ENCODE data around the gene SH3PXD2B. TPM values are rescaled to one million over a fixed set of nuclear protein-coding genes. Genes with fewer than 3 reads are reported as not detected.
"Not testable (repeated sequence)": the region's sequence is repeated elsewhere in the genome, so short reads cannot be mapped to it uniquely, and the experiment has no call there.

The SH3PXD2B gene
- polyA plus RNA-seq, 1 donor = 27.8 TPM

DNA sequence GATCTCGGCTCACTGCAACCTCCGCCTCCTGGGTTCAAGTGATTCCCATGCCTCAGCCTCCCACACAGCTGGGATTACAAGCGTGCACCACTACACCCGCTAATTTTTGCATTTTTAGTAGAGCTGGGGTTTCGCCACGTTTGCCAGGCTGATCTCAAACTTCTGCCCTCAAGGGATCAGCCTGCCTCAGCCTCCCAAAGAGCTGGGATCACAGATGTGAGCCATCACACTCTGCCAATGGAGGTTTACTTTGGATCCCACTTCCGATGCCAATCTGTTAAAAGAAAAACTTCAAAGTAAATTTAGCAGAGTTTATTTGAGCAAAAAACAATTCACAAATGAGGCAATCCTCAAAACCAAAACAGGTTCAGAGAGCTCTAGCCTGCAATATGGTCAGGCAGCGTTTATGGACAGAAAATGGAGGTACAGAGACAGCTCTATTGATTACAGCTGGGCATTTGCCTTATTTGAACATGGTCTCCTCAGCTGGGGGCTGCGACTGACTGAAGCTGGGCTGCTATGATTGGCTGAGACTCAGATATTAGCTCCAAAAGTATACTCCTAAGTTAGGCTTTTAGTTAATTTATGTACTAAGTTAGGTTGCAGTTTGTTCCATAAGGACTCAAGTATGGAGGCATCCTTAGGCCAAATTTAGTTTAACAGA, 152.1 kb downstream of the SH3PXD2B start:
- DNase-seq (ENCODE audit: low read depth) = no peak

DNA sequence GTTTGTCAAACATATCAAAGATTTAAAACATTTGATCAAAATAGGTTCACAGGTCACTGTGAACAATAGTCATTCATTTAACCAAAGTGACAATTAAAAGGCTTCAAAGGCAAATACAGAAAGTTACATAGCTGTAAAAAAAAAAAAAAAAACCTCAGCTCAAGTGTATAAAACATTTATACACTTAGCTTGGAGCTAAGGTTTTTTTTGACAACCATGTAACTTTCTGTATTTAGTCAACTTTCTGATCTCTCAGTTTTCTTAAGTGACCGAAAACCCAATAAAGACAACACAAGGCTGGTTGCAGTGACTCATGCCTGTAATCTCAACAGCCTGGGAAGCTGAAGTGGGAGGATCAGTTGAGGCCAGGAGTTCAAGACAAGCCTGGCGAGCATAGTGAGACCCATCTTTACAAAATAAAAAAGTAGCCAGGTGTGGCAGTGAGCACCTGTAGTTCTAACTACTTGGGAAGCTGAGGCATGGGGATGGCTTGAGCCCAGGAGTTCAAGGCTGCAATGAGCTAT, 154.3 kb downstream of the SH3PXD2B start:
- DNase-seq (ENCODE audit: low read depth) = no peak

DNA sequence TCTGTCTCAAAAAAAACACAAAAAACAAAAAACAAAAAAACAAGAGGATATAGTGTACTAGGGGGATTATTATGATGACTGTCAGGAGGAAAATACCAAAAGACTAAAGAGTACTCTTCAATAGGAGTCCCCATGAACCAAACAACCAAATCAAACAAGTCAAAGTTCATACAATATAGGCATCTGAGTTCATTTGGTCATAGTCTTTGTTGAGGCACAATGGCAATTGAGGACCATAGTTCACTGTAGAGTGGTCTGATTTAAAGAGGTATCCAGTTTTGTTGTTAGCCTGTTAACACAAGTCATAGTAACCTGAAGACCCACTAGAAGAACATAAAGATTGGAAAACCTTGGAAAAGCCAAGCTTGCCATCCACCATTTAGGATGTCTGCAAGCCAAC, 159.5 kb downstream of the SH3PXD2B start:
- DNase-seq (ENCODE audit: low read depth) = no peak

DNA sequence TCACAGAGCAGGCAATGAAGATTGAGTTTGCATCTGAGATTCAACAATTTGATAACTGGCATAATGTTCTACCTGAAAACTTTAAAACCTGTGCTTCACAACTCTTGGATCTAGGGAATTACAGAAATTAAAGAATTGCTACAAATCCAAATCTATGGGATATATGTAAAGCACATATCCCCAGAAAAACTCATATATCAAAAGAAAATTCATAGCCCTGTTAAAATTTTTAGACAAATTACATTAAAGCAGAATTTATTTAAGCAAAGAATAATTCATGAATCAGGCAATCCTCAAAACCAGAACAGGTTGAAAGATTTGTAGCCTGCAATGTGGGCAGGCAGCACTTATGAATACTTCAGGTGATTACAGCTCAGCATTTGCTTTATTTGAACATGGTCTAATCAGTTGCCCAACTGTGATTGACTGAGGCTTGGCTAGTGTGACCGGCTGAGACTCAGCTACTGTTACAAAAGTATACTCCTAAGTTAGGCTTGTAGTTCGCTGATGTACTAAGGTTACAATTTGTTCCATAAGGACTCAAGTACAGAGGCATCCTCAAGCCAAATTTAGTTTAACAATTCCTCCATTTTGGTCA, 160.5 kb downstream of the SH3PXD2B start:
- DNase-seq (ENCODE audit: low read depth) = no peak

DNA sequence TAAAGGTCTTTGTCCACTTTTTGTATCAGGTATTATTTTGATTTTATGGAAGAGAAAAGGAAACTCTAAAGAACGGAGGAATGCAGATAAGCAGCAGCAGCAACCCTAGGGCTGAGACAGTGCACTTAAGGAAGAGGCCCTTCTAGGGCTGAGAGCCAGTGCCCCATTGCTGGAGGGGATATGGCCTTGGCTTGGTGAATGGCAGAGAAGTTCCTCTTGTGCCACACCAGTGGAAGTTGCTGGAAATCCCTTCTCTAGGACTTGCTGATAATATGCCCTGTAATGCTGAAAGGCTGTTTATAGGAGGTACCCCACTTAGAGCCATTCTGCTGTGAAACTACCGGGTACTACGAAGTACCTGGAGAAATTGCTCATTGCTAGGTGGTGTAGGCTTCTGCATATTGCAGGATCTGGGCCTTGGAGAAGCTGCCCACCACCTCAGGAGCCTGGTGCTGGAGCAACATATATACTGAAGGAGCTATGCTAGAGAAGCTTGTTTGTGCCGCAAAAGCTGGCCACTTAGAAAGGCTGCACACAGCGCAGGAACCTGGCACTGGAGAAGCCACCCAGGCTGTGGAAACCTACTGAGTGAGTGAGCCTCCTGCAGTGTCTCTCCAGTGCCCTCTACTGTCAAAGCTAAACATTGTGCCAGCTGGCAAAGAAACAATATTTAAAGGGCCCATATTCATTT, 161.1 kb downstream of the SH3PXD2B start:
- no peak for DNase-seq (ENCODE audit: low read depth)

DNA sequence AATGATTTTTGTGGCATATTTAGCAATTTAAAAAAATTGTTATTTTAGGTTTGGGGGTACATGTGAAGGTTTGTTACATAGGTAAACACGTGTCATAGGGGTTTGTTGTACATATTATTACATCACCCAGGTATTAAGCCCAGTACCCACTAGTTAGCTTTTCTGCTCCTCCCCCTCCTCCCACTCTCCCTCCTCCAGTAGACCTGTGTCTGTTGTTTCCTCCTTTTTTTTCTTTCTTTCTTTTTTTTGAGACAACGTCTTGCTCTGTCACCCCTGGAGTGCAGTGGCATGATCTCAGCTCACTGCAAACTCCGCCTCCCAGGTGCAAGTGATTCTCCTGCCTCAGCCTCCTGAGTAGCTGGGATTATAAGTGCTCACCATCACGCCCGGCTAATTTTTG, 162.5 kb downstream of the SH3PXD2B start:
- DNase-seq (ENCODE audit: low read depth) = not testable (repeated sequence)

DNA sequence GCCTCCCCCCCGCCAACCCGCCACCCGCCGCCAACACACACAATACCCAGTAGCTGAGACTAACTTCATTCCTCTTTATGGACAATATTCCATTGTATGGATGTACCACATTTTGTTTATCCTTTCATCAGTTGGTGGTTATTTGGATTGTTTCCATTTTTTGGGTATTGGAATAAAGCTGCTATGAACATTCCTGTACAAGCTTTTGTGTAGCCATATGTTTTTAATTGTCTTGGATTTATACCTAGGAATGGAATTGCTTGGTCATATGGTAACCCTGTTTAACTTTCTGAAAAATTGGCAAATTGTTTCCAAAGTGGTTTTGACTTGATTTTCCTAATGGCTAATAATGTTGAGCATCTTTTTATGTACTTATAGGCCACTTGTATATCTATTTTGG, 165.9 kb downstream of the SH3PXD2B start:
- no peak for DNase-seq (ENCODE audit: low read depth)

DNA sequence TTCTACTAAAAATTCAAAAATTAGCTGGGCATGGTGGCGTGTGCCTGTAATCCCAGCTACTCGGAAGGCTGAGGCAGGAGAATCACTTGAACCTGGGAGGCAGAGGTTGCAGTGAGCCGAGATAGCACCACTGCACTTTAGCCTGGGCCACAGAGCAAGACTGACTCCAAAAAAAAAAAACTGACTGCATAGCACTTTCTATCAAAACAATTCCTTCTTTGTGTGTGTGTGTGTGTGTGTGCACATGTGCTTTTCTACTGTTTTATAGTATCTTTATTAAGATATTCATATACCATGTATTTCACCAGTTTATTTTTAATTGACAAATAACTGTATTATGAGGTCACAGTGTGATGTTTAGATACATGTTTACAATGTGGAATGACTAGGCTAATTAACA, 167.2 kb downstream of the SH3PXD2B start:
- DNase-seq (ENCODE audit: low read depth) = not testable (repeated sequence)

DNA sequence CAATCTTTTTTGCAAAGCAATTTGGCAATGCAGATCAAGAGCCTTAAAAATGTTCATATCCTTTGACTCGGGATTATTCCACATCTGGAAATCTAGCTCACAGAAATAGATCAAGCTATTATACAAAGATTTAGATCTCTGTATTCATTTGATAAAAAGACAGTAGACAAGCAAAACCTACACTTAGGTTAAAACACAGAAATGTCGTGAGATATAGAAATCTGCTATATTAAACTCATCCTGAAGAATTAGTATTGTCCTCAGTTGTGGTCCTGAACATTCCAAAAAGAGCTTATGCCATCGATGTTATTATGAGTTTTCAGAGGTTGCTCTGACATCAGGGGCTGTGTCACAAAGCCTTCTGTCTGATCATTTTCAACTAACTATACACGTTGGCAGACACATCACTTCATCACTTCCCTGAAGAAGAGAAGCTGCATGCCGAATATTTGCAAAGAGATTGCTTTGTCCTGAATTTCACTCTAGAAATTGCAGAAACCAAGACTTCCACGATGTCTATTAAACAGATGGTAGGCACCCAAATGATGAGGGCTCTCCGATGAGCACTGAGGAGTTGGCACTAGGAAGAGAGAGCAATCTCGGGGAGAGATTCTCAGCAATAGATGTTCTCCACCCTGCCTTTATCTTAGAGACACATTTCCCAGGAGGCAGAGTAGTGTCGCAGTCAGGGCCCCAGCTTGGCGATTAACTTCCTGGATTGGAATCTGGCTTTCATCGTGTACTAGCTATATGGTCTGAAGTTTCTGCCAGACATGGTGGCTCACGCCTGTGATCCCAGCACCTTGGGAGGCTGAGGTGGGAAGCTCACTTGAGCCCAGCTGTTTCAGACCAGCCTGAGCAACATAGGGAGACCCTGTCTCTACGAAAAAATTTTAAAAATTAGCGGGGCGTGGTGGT, 168.8 kb downstream of the SH3PXD2B start:
- DNase-seq (ENCODE audit: low read depth) = no peak

DNA sequence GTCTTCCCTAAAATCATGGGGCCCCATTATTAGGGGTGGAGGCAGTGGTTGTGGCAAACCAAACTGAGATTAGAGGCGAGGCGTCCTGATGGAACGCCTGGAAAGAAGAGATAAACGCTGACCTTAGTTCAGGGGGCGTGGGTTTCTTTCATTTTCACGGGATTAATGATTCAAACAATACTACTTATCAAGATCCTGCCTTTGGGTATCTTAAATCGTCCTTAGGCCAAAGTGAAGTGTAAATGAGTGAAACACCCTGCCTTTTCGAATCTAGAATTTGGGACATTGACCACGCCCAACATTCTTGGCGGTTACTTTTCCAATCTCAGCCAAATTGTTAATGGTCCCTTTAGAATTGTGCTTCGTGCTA, 169.7 kb downstream of the SH3PXD2B start:
- no peak for DNase-seq (ENCODE audit: low read depth)

DNA sequence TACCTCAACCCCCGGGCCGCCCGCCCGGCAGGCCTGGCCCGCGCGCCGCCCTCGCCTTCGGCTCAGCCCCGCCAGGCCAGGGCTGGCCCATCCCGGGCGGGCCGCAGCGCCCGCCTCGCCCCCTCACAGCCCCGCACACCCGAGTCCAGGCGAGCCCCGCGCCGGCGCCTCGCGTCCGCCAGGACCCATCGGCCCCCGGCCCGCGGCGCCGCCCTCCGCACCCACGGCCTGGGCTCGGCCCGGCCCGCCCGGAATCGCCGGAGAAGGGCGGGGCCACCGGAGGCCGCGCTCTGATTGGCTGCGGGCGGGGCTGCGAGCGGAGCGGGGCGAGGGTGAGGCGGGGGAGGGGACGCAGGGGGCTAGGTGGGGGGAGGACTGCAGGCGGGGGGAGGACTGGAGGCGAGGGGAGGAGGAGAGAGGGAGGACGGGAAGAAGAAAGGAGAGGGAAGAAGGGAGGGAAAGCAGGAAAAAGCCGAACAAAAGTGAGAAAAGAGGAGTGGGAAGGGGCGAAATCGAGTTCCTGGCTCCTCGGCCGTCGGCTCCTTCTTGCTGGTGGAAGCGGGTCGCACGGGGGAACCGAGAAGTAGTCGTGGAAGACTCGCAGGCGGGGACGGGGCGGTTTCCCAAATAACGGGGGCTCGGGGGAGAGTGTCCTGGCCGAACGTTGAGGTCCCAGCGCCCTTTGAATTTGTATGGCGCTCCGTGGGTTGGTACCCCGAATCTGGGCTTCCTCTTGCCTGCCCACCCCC, 170.3 kb downstream of the SH3PXD2B start:
- no peak for DNase-seq (ENCODE audit: low read depth)

DNA sequence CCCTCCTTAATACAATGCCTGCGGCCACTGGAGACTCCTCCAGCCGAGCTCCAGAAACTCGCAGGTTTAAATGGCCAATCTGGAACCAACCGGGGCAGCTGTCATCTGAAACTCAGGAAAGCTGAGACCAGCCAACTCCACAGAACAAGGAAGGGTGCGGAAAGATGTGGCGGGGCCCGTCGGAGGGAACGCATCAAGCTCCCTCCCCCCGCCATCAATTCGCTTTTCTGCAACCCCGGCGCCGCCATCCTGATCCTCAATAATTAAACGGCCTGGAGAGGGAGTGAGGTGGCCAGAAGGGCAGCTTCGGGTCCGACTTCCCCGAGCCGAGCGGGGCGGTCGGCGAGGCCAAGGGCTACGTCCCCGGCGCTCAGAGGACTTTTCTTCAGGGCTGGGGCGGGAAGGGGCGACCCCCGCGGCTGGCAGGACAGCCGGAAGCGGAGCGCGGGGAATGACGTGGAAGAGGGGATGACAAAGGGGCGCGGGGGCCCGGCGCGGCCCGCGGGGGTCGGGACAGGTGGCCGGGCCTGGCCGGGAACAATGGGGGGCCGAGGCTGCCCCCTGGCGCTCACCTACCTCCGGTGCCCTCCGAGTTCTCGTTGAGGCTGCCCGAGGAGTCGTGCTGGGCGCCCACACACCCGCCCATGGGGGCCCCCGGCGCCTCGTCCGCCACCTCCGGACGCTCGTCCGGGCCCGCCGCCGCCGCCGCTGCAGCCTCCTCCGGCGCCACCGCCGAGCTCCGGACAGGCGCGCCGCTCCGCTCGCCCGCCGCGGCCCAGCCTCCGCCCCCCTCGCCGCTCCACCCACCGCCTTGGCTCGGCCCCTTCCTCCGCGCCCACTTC, 171.1 kb downstream of the SH3PXD2B start, which contains the start of gene UBTD2:
Gene UBTD2, minus strand, starts transcription at position 745 of the 842 bp plus-strand sequence. Its CDS starts 99 bp downstream, at position 646.
- no peak for DNase-seq (ENCODE audit: low read depth)

DNA sequence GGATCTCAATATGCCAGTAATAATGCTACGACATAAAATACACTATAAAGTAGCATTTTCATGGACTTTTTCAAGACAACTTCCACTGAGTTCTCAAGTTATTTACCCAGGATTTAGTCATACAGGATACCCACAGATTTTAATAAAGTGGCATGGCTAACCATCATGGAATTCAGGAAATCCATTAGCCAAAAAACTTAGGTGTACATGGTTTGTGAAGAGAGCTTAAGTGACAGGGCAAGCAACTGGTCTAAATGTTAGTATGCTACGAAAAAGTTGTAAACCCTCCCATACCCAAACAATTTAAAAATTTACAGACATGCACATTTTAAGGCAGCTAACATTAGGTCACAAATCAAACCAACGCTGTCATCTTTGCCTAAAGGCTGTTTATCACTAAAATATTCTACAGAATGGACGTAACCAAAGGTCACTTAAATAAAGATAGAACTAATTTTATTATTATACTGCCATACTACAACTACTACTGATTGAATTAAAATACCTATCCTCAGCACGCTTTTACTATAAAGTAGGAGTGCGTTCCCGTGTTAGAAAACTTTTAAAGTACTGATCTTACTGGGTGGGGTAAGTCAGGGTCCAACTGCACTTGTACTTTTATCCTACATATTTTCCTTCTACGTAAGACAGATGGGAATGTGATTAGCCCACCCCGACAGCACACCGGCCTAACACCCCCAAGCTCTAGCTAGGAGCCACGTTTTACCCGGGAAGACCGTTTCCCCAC, 171.9 kb downstream of the SH3PXD2B start:
- no peak for DNase-seq (ENCODE audit: low read depth)

DNA sequence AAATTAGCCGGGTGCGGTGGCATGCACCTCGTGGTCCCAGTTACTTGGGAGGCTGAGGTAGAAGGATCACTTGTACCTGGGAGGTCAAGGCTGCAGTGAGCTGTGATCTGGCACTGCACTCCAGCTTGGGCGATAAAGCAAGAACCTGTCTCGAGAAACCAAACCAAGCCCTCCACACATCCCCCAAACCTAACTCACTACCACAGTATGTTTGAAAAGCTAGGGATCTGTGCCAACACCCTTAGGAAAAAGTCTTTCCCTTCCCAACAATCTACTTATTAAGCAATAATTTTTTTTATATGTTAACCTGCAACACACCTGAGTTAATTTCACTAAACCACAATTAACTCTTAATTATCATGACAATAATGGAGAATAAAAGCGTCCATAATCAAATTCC, 173.0 kb downstream of the SH3PXD2B start:
- DNase-seq (ENCODE audit: low read depth) = no peak

DNA sequence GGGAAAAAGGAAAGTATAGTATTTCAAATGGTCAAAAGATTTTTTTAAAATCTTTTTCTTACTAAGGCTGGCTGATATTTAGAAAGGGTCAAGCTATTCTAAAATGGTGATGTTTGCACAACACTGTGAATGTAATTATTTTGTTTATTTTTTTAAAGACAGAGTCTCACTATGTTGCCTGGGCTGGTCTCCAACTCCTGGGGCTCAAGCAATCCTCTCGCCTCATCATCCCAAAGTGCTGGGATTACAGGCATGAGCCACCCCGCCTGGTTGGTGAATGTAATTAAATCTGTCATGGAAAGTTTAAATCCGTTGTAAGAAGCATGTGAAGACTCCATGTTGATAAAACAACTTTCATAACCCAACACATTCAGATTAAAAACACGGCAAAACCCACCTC, 173.4 kb downstream of the SH3PXD2B start:
- no peak for DNase-seq (ENCODE audit: low read depth)

DNA sequence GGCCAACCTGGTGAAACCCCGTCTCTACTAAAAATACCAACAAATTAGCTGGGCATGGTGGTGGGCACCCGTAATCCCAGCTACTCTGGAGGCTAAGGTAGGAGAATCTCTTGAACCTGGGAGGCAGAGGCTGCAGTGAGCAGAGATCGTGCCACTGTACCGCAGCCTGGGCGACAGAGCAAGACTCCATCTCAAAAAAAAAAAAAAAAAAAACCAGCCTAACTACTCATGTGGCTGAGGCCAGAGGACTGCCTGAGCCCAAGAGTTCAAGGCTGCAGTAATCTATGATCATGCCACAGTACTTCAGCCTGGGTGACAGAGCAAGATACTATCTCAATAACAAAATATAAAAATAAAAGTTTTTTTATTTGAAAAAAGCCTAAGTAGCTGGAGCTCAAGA, 174.0 kb downstream of the SH3PXD2B start:
- no peak for DNase-seq (ENCODE audit: low read depth)

DNA sequence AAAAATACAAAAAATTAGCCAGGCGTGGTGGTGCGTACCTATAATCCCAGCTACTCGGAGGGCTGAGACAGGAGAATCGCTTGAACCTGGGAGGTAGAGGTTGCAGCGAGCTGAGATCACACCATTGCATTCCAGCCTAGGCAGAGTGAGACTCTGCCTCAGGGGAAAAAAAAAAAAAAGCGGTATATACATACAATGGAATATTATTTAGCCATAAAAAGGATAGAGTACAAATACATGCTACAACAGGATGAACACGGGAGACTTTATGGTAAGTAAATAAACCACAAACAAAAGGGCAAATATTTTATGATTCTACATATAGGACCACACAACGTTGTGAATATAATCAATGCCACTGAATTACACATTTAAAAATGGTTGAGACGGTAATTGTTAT, 176.0 kb downstream of the SH3PXD2B start:
- DNase-seq (ENCODE audit: low read depth) = no peak

DNA sequence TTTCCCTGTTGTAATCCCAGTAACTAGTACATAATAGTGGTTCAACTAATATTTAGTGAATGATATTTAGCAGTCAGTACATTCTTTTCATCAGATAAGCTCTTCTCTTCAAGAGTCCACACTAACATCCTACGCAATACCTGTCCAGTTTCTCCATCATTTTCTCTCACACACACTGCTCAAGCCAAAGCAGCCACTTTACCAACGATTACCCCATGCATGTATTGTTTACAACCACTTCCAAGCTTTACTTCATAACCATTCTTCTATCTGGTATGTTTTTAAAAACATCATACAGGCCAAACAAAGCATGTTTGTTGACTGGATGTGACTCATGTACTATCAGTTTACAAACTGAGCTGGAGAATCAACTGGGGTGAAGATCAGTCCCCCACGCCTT, 178.1 kb downstream of the SH3PXD2B start:
- no peak for DNase-seq (ENCODE audit: low read depth)
